ENCODE results near the gene LECT2. TPM values are rescaled to one million over a fixed set of nuclear protein-coding genes. Genes with fewer than 3 reads are reported as not detected.

The LECT2 gene
- total RNA-seq, 4 donors from 2014 or later, result not detected

- intact Hi-C loops (cut with DNase I; ENCODE audit: low total_unique reads) (no loop called here), in situ Hi-C loops (cut with MboI; ENCODE audit: low sequenced_read_pairs in 4 of 4) (loop anchor here in 1 of 4 donors (10.0 kb wide), 1 partner anchor 129 kb away; no protein-coding TSS in a partner anchor)
- H3K27me3 ChIP-seq, result no peaks in the 10 kb centered on the region
- no peak overlapping the region for H3K27ac ChIP-seq
- H3K4me3 ChIP-seq, result no peak overlapping the region
- DNase-seq (no peak), ATAC-seq (no peak)
- no peaks in the 10 kb centered on the region for H3K4me1 ChIP-seq
- no peaks in the 10 kb centered on the region for H3K9me3 ChIP-seq
- H3K36me3 ChIP-seq, result no peaks in the 10 kb centered on the region
- TF ChIP-seq POLR2A (IDR thresholded peaks at IDR 0.05) (no peak), CTCF (IDR thresholded peaks at IDR 0.05 in 4 of 5, conservative IDR thresholded peaks at IDR 0.05 in 1 of 5) (no peak)
These were observed 742 bp upstream of the LECT2 start for GRCh38 chr5:135955525-135955924.

- H3K27ac ChIP-seq, result no peak overlapping the region
- intact Hi-C loops (cut with DNase I; ENCODE audit: low total_unique reads), result no loop called here
- no peak for DNase-seq
- no peak overlapping the region for H3K4me3 ChIP-seq
- no peaks in the 10 kb centered on the region for H3K36me3 ChIP-seq
- H3K9me3 ChIP-seq, result no peaks in the 10 kb centered on the region
- H3K4me1 ChIP-seq, result no peaks in the 10 kb centered on the region
- H3K27me3 ChIP-seq, result no peaks in the 10 kb centered on the region
- in situ Hi-C loops (cut with MboI; ENCODE audit: low sequenced_read_pairs in 4 of 4), result loop anchor here in 1 of 4 donors (10.0 kb wide), 1 partner anchor 131 kb away; no protein-coding TSS in a partner anchor
- TF ChIP-seq CTCF (IDR thresholded peaks at IDR 0.05 in 4 of 5, conservative IDR thresholded peaks at IDR 0.05 in 1 of 5), result no peak
- TF ChIP-seq POLR2A (IDR thresholded peaks at IDR 0.05), result no peak
- no peak for ATAC-seq
These were observed 933 bp downstream of the LECT2 start for GRCh38 chr5:135953850-135954249.

GRCh38 chr5:135952683-135953082 is 2.1 kb downstream of the LECT2 start:
- H3K36me3 ChIP-seq, result no peaks in the 10 kb centered on the region
- no peak for DNase-seq
- ATAC-seq, result no peak
- H3K4me1 ChIP-seq, result no peaks in the 10 kb centered on the region
- no peak overlapping the region for H3K4me3 ChIP-seq
- H3K9me3 ChIP-seq, result no peaks in the 10 kb centered on the region
- H3K27me3 ChIP-seq, result no peaks in the 10 kb centered on the region
- in situ Hi-C loops (cut with MboI; ENCODE audit: low sequenced_read_pairs in 4 of 4), result loop anchor here in 1 of 4 donors (10.0 kb wide), 1 partner anchor 132 kb away; no protein-coding TSS in a partner anchor
- H3K27ac ChIP-seq, result no peak overlapping the region
- intact Hi-C loops (cut with DNase I; ENCODE audit: low total_unique reads), result no loop called here
- TF ChIP-seq CTCF (IDR thresholded peaks at IDR 0.05 in 4 of 5, conservative IDR thresholded peaks at IDR 0.05 in 1 of 5) (no peak), POLR2A (IDR thresholded peaks at IDR 0.05) (no peak)

DNA sequence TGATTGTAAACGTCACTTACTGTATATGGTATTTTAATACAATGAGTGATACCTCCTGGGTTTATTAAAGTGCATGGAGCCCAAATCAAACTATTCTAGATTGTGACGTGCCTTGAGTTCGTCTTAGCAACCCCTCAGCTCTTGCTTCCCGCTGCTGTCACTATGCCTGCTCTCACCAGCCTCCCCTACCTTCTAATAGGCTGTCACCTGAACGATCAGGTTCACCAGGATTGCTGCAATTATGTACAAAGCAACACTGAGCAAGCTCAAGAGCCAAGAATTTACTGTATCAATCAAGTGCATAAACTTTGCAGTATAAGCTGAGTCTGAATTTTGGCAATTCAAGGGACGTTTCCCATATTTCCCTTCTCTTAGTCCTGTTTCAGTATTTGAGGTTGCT is 3.0 kb downstream of the LECT2 start:
- intact Hi-C loops (cut with DNase I; ENCODE audit: low total_unique reads) (no loop called here), in situ Hi-C loops (cut with MboI; ENCODE audit: low sequenced_read_pairs in 4 of 4) (loop anchor here in 1 of 4 donors (10.0 kb wide), 1 partner anchor 133 kb away; no protein-coding TSS in a partner anchor)
- no peaks in the 10 kb centered on the region for H3K4me1 ChIP-seq
- H3K27ac ChIP-seq, result no peak overlapping the region
- no peak for DNase-seq
- ATAC-seq, result no peak
- H3K36me3 ChIP-seq, result no peaks in the 10 kb centered on the region
- TF ChIP-seq POLR2A (IDR thresholded peaks at IDR 0.05) (no peak), CTCF (IDR thresholded peaks at IDR 0.05 in 4 of 5, conservative IDR thresholded peaks at IDR 0.05 in 1 of 5) (no peak)
- H3K4me3 ChIP-seq, result no peak overlapping the region
- no peaks in the 10 kb centered on the region for H3K9me3 ChIP-seq
- no peaks in the 10 kb centered on the region for H3K27me3 ChIP-seq

DNA sequence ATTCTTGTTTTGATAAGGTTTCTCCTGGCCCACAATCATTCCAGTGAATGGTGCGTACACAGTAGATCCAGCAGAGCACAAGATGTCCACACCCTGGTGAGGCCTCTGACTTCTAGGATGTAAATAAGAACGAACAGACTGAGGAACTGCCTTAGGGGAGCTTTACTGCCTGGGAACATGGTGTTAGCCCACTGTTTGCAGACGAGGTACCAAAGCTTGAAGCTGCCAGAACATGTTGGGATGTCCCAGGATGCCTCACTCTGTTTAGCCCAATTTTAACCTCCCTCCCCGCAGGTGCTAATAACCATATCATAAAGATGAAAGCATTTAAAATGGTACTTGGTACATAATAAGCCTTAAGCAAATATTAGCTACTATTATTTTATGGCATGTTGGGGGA is 3.5 kb downstream of the LECT2 start:
- in situ Hi-C loops (cut with MboI; ENCODE audit: low sequenced_read_pairs in 4 of 4) (loop anchor here in 1 of 4 donors (10.0 kb wide), 1 partner anchor 134 kb away; no protein-coding TSS in a partner anchor), intact Hi-C loops (cut with DNase I; ENCODE audit: low total_unique reads) (no loop called here)
- ATAC-seq (no peak), DNase-seq (no peak)
- Histone ChIP-seq H3K27me3 (no peaks in the 10 kb centered on the region), H3K4me3 (no peak overlapping the region), H3K36me3 (no peaks in the 10 kb centered on the region), H3K27ac (no peak overlapping the region), H3K9me3 (no peaks in the 10 kb centered on the region), H3K4me1 (no peaks in the 10 kb centered on the region)
- TF ChIP-seq POLR2A (IDR thresholded peaks at IDR 0.05) (no peak), CTCF (IDR thresholded peaks at IDR 0.05 in 4 of 5, conservative IDR thresholded peaks at IDR 0.05 in 1 of 5) (no peak)
